ENCODE results near the gene WSCD1.

Gene WSCD1

GRCh38 chr17:6064868-6065267 lies 5.3 kb upstream of the WSCD1 start:
- no peak for DNase-seq

GRCh38 chr17:6065351-6065750 lies 4.8 kb upstream of the WSCD1 start:
- no peak for DNase-seq

- no peak for DNase-seq
Observed at GRCh38 chr17:6066183-6066948, 3.8 kb upstream of the WSCD1 start.

GRCh38 chr17:6067060-6067459 lies 3.1 kb upstream of the WSCD1 start:
- DNase-seq, result no peak

GRCh38 chr17:6070430-6070912 lies 292 bp downstream of the WSCD1 start:
- DNase-seq, result no peak

- DNase-seq, result no peak
Observed at GRCh38 chr17:6070913-6071511, 833 bp downstream of the WSCD1 start.

- DNase-seq, result no peak
Observed at GRCh38 chr17:6071528-6072065, 1.4 kb downstream of the WSCD1 start.

- no peak for DNase-seq
Observed at GRCh38 chr17:6072157-6072556, 2.0 kb downstream of the WSCD1 start.

- no peak for DNase-seq
Observed at GRCh38 chr17:6072611-6073010, 2.4 kb downstream of the WSCD1 start.

GRCh38 chr17:6073620-6074019 lies 3.4 kb downstream of the WSCD1 start:
- DNase-seq, result no peak

- DNase-seq, result no peak
Observed at GRCh38 chr17:6075050-6075449, 4.9 kb downstream of the WSCD1 start.

GRCh38 chr17:6075845-6076244 lies 5.7 kb downstream of the WSCD1 start:
- DNase-seq, result no peak

- DNase-seq, result no peak
Observed at GRCh38 chr17:6077752-6078151, 7.6 kb downstream of the WSCD1 start.

- DNase-seq, result no peak
Observed at GRCh38 chr17:6078458-6078871, 8.3 kb downstream of the WSCD1 start.

- no peak for DNase-seq
Observed at GRCh38 chr17:6079155-6079888, 9.1 kb downstream of the WSCD1 start.

GRCh38 chr17:6079960-6080359 lies 9.8 kb downstream of the WSCD1 start:
- DNase-seq, result no peak

- DNase-seq, result no peak
Observed at GRCh38 chr17:6080711-6081430, 10.7 kb downstream of the WSCD1 start.

- DNase-seq, result no peak
Observed at GRCh38 chr17:6082335-6082734, 12.2 kb downstream of the WSCD1 start.

- DNase-seq, result no peak
Observed at GRCh38 chr17:6084311-6085161, 14.4 kb downstream of the WSCD1 start.

- no peak for DNase-seq
Observed at GRCh38 chr17:6085812-6086211, 15.6 kb downstream of the WSCD1 start.

GRCh38 chr17:6086603-6087400 lies 16.6 kb downstream of the WSCD1 start:
- DNase-seq, result no peak
